Adrenal gland (tissue), 12 donors: Measurements from ENCODE around the gene DNASE1L2. TPM values are rescaled to one million over a fixed set of nuclear protein-coding genes. Genes with fewer than 3 reads are reported as not detected.
"Not testable (repeated sequence)": the region's sequence is repeated elsewhere in the genome, so short reads cannot be mapped to it uniquely, and the experiment has no call there.

Source experiments
- DNase-seq, 7 donors: peaks; one replicate each; pipeline ENCODE4 v3.0.0-alpha.2; 2019 to 2020
- H3K27ac ChIP-seq, 5 donors: fragments of 200-600 bp; sonication (generic) in 4 of 5; 1 replicate in 3 of 5; 2 replicates in 2 of 5; pipeline versions ENCODE4 v1.5.1 to v1.8.0; 2016 to 2020; ENCODE audit warnings: mild to moderate bottlenecking in 1 of 5
- H3K27me3 ChIP-seq: fragments of 200-600 bp; 2 replicates; pipeline ENCODE4 v1.8.0; 2021
- H3K36me3 ChIP-seq, 2 donors: fragments of 200-600 bp; replicated peaks in 1 of 2; 1 replicate in 1 of 2; 2 replicates in 1 of 2; pipeline versions ENCODE4 v1.5.1 to v1.8.0; 2018 to 2022
- H3K4me1 ChIP-seq, 2 donors: fragments of 200-600 bp; replicated peaks in 1 of 2; 1 replicate in 1 of 2; 2 replicates in 1 of 2; pipeline versions ENCODE4 v1.5.1 to v1.8.0; 2018 to 2021
- H3K4me3 ChIP-seq, 4 donors: fragments of 200-600 bp; sonication (generic) in 3 of 4; one replicate each; pipeline ENCODE4 v1.5.1; 2016 to 2018
- H3K9me3 ChIP-seq, 3 donors: fragments of 200-600 bp; sonication (generic) in 1 of 3; replicated peaks in 1 of 3; 1 replicate in 2 of 3; 2 replicates in 1 of 3; pipeline versions ENCODE4 v1.5.1 to v1.8.0; 2016 to 2021
- CTCF ChIP-seq, 6 experiments: fragments of 450-650 bp in 4 of 6; fragments of 200-600 bp in 2 of 6; sonication (generic) in 1 of 6; IDR thresholded peaks; 1 replicate in 5 of 6; 2 replicates in 1 of 6; pipeline versions ENCODE4 v1.5.1 to v1.8.0; 2016 to 2021; ENCODE audit warnings: antibody characterized with exemption in 6 of 6, mild to moderate bottlenecking in 2 of 6, moderate library complexity in 1 of 6
- POLR2A ChIP-seq, 2 donors: fragments of 450-650 bp; IDR thresholded peaks; one replicate each; pipeline ENCODE4 v1.6.1; 2017; ENCODE audit warnings: antibody characterized with exemption in 2 of 2, mild to moderate bottlenecking in 2 of 2, moderate library complexity in 1 of 2
- WGBS, 4 donors: extraction: QIAGEN DNeasy Blood & Tissue Kit in 2 of 4; methylation state at CpG; one replicate each; pipeline versions ENCODE4 v1.1.5 to v1.1.7; 2013 to 2017; 5-methylcytosine and 5-hydroxymethylcytosine counted together
- intact Hi-C, 2 donors: fragments of 100-400 bp; cut with DNase I; formaldehyde crosslinking; loops; one replicate each; pipeline versions ENCODE4 v1.14.1 to v1.15.0; 2022 to 2023
- polyA plus RNA-seq, 3 donors: library from polyadenylated mRNA; stranded (reverse); fragments of 200-250 nt in 2 of 3; fragments of 350-450 nt in 1 of 3; fragmentation: Illumina TruSeq in 1 of 3; extraction: RNeasy Lipid Tissue Mini Kit (QIAGEN cat#74804) in 1 of 3; gene quantifications; one replicate each; pipeline ENCODE4 v1.2.3, GENCODE V29; 2013 to 2014
- total RNA-seq, 9 donors: library from RNA; depleted of rRNA in 4 of 9; stranded (reverse); fragments of >200 nt in 4 of 9; fragments of 120-200 nt in 1 of 9; fragmentation: NEBNext Ultra II Directional in 1 of 9; extraction: Animal tissue kit (Norgen Biotek cat#: 25700) in 1 of 9; gene quantifications; one replicate each; pipeline versions ENCODE4 v1.1.0 to v1.2.4, GENCODE V29; 2013 to 2023
- donor health status: healthy with polysubstance abuse.
- donor health status: Bipolar disorder and iron deficiency.
- donor health status: DM: yes; HTN: yes; CAD: no.
- donor health status: DM: no; HTN: no; CAD: no.
- donor health status: DM: no; HTN: no; CAD: no.
- donor health status: DM: yes; HTN: yes; CAD: no.

DNASE1L2 gene
- total and polyA plus RNA-seq, 12 donors: 0.25 to 6.0 (median 0.89) TPM; not detected in 2

DNA sequence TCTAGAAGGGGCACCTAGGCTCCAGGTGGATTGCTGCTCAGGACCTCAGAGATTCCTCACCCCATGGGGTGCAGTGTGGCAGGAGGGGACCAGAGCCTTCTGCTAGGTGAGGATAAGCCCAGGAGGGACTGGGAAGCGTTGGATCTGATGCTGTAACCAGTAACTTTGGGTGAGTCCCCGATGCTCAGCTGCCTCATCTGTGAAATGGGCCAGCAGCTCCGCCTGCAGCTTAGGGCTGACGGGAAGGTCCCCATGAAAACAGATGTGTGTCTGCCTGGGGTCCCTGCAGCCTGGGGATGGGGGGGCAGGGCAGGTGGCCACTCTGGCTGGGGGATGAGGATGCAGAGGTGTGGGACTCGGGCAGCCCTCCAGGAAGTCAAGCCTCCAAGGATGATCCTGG lies 37.1 kb upstream of the DNASE1L2 start:
- Histone ChIP-seq H3K4me3 (no peak overlapping the region), H3K27ac (no peak overlapping the region), H3K27me3 (peaks cover 14% of the 10 kb centered on the region), H3K4me1 (peaks cover 0 to 8% of the 10 kb centered on the region in 2 donors), H3K36me3 (no peaks in the 10 kb centered on the region), H3K9me3 (no peaks in the 10 kb centered on the region)
- intact Hi-C loops: no loop called here
- TF ChIP-seq POLR2A (IDR thresholded peaks at IDR 0.05): no peak
- TF ChIP-seq CTCF (IDR thresholded peaks at IDR 0.05): no peak
- WGBS, 4 donors: 77 to 100% (median 84%) methylated on average over 1 to 5 of the region's 5 CpGs
- no peak for DNase-seq

GRCh38 chr16:2199621-2200139 lies 36.6 kb upstream of the DNASE1L2 start:
- no peak for DNase-seq
- peaks cover 13% of the 10 kb centered on the region for H3K27me3 ChIP-seq
- WGBS, 4 donors: 53 to 80% (median 77%) methylated on average over 6 to 14 of the region's 14 CpGs
- H3K27ac ChIP-seq: no peak overlapping the region
- H3K4me1 ChIP-seq: peaks cover 3 to 9% of the 10 kb centered on the region in 2 donors
- H3K36me3 ChIP-seq: no peaks in the 10 kb centered on the region
- TF ChIP-seq CTCF (IDR thresholded peaks at IDR 0.05): no peak
- TF ChIP-seq POLR2A (IDR thresholded peaks at IDR 0.05): no peak
- intact Hi-C loops: no loop called here
- H3K4me3 ChIP-seq: no peak overlapping the region
- no peaks in the 10 kb centered on the region for H3K9me3 ChIP-seq

GRCh38 chr16:2200313-2200712 lies 35.9 kb upstream of the DNASE1L2 start:
- peaks cover 7% of the 10 kb centered on the region for H3K27me3 ChIP-seq
- intact Hi-C loops: no loop called here
- peaks cover 5 to 11% of the 10 kb centered on the region in 2 donors for H3K4me1 ChIP-seq
- TF ChIP-seq POLR2A (IDR thresholded peaks at IDR 0.05) (no peak), CTCF (IDR thresholded peaks at IDR 0.05) (no peak)
- 86 to 92% (median 90%) methylated on average over 6 of the region's 6 CpGs for WGBS, 4 donors
- H3K27ac ChIP-seq: no peak overlapping the region
- no peaks in the 10 kb centered on the region for H3K9me3 ChIP-seq
- H3K4me3 ChIP-seq: no peak overlapping the region
- DNase-seq: no peak
- H3K36me3 ChIP-seq: no peaks in the 10 kb centered on the region

GRCh38 chr16:2203119-2203688 lies 33.0 kb upstream of the DNASE1L2 start:
- DNase-seq, H3K9me3 ChIP-seq, H3K4me3 ChIP-seq, H3K27me3 ChIP-seq, H3K27ac ChIP-seq, intact Hi-C loops: not testable (repeated sequence)
- WGBS, 4 donors: 94 to 96% (median 95%) methylated on average over 8 of the region's 8 CpGs
- peaks cover 0 to 15% of the 10 kb centered on the region in 2 donors for H3K36me3 ChIP-seq
- peaks cover 5 to 17% of the 10 kb centered on the region in 2 donors for H3K4me1 ChIP-seq
